ENCODE results near the gene IQSEC3.

- TF ChIP-seq CTCF (CRISPR knock-in tag; IDR thresholded peaks at IDR 0.05) = no peak
- TF ChIP-seq CEBPB (IDR thresholded peaks at IDR 0.05; ENCODE audit: borderline replicate concordance, low read depth, low read length) = no peak
- no peak for TF ChIP-seq FLYWCH1 (CRISPR knock-in tag; IDR thresholded peaks at IDR 0.05)
- TF ChIP-seq PCBP1 (IDR thresholded peaks at IDR 0.05; ENCODE audit: borderline replicate concordance, low read depth, low read length) = no peak
- TF ChIP-seq CEBPZ (IDR thresholded peaks at IDR 0.05; ENCODE audit: low read length) = no peak
- TF ChIP-seq ZNF530 (CRISPR knock-in tag; IDR thresholded peaks at IDR 0.05; ENCODE audit: low read depth) = no peak
- TF ChIP-seq EP300 (IDR thresholded peaks at IDR 0.05; ENCODE audit: low read depth in 2 of 2, low read length in 2 of 2) = no peak
- TF ChIP-seq EP300 (CRISPR knock-in tag; IDR thresholded peaks at IDR 0.05; ENCODE audit: borderline replicate concordance) = no peak
- TF ChIP-seq GFI1 (CRISPR knock-in tag; IDR thresholded peaks at IDR 0.05; ENCODE audit: borderline replicate concordance) = no peak
- TF ChIP-seq POLR2A (IDR thresholded peaks at IDR 0.05; ENCODE audit: insufficient read depth in 1 of 2, low read depth in 2 of 2, low read length in 2 of 2) = no peak
- TF ChIP-seq FOXJ3 (CRISPR knock-in tag; IDR thresholded peaks at IDR 0.05; ENCODE audit: borderline replicate concordance) = no peak
- no peak for TF ChIP-seq DPF2 (CRISPR knock-in tag; IDR thresholded peaks at IDR 0.05; ENCODE audit: borderline replicate concordance, low read depth)
- TF ChIP-seq ZNF362 (CRISPR knock-in tag; IDR thresholded peaks at IDR 0.05; ENCODE audit: borderline replicate concordance) = no peak
Observed at GRCh38 chr12:117816-118345, 51.3 kb downstream of the IQSEC3 start.
